Gastrocnemius medialis (tissue), 4 donors: ENCODE data around the gene SIGLEC11.

Experiments
- CTCF ChIP-seq, 5 experiments: fragments of 450-650 bp in 3 of 5; fragments of 200-600 bp in 2 of 5; sonication (generic) in 2 of 5; IDR thresholded peaks in 4 of 5; conservative IDR thresholded peaks in 1 of 5; 1 replicate in 4 of 5; 2 replicates in 1 of 5; pipeline ENCODE4 v1.5.1; 2016 to 2019; ENCODE audit warnings: antibody characterized with exemption in 5 of 5, mild to moderate bottlenecking in 3 of 5, moderate library complexity in 3 of 5
- POLR2A ChIP-seq, 2 donors: fragments of 450-650 bp; IDR thresholded peaks; one replicate each; pipeline ENCODE4 v1.6.1; 2017; ENCODE audit warnings: antibody characterized with exemption in 2 of 2, mild to moderate bottlenecking in 2 of 2, moderate library complexity in 2 of 2

- TF ChIP-seq CTCF (IDR thresholded peaks at IDR 0.05 in 4 of 5, conservative IDR thresholded peaks at IDR 0.05 in 1 of 5), result peak in 1 of 5 experiments; percentile 29
- peak; percentile 67 to 86 for TF ChIP-seq POLR2A (IDR thresholded peaks at IDR 0.05)
Measured at GRCh38 chr19:49929611-49930482, 31.1 kb downstream of the SIGLEC11 start.
